Measurements from ENCODE around the gene KCNJ6.

Gene KCNJ6

GRCh38 chr21:37869661-37870060, 46.6 kb downstream of the KCNJ6 start:
- Histone ChIP-seq H3K27me3 (ENCODE audit: control insufficient read depth, insufficient read depth, low read length, poor library complexity, severe bottlenecking) (no peaks in the 10 kb centered on the region), H3K9me3 (ENCODE audit: control insufficient read depth, low read length) (no peaks in the 10 kb centered on the region), H3K27ac (ENCODE audit: insufficient read depth, low read depth, low read length, poor library complexity, severe bottlenecking) (no peak overlapping the region), H3K4me1 (ENCODE audit: control insufficient read depth, insufficient read depth, low read length) (no peaks in the 10 kb centered on the region), H3K36me3 (ENCODE audit: control insufficient read depth, insufficient read depth, low read length) (no peaks in the 10 kb centered on the region), H3K4me3 (ENCODE audit: insufficient read depth, low read depth, low read length) (no peak overlapping the region)

- 92 to 96% methylated on average over 9 to 11 of the region's 11 CpGs for WGBS, 2 experiments
Observed at GRCh38 chr21:37868446-37869295, 47.6 kb downstream of the KCNJ6 start.

GRCh38 chr21:37866027-37866426, 50.2 kb downstream of the KCNJ6 start:
- Histone ChIP-seq H3K4me1 (ENCODE audit: control insufficient read depth, insufficient read depth, low read length) (no peaks in the 10 kb centered on the region), H3K27ac (ENCODE audit: insufficient read depth, low read depth, low read length, poor library complexity, severe bottlenecking) (no peak overlapping the region), H3K9me3 (ENCODE audit: control insufficient read depth, low read length) (no peaks in the 10 kb centered on the region), H3K27me3 (ENCODE audit: control insufficient read depth, insufficient read depth, low read length, poor library complexity, severe bottlenecking) (no peaks in the 10 kb centered on the region), H3K36me3 (ENCODE audit: control insufficient read depth, insufficient read depth, low read length) (no peaks in the 10 kb centered on the region), H3K4me3 (ENCODE audit: insufficient read depth, low read depth, low read length) (no peak overlapping the region)
- 90 to 92% methylated on average over 2 of the region's 2 CpGs for WGBS, 2 experiments

More at GRCh38 chr21:37868446-37869295, 47.6 kb downstream of the KCNJ6 start:
- no peaks in the 10 kb centered on the region for H3K36me3 ChIP-seq (ENCODE audit: control insufficient read depth, insufficient read depth, low read length)
- H3K9me3 ChIP-seq (ENCODE audit: control insufficient read depth, low read length): no peaks in the 10 kb centered on the region
- no peaks in the 10 kb centered on the region for H3K27me3 ChIP-seq (ENCODE audit: control insufficient read depth, insufficient read depth, low read length, poor library complexity, severe bottlenecking)
- no peak overlapping the region for H3K27ac ChIP-seq (ENCODE audit: insufficient read depth, low read depth, low read length, poor library complexity, severe bottlenecking)
- no peak overlapping the region for H3K4me3 ChIP-seq (ENCODE audit: insufficient read depth, low read depth, low read length)
- no peaks in the 10 kb centered on the region for H3K4me1 ChIP-seq (ENCODE audit: control insufficient read depth, insufficient read depth, low read length)

GRCh38 chr21:37865156-37865555, 51.1 kb downstream of the KCNJ6 start:
- no peaks in the 10 kb centered on the region for H3K4me1 ChIP-seq (ENCODE audit: control insufficient read depth, insufficient read depth, low read length)
- H3K36me3 ChIP-seq (ENCODE audit: control insufficient read depth, insufficient read depth, low read length): no peaks in the 10 kb centered on the region
- H3K9me3 ChIP-seq (ENCODE audit: control insufficient read depth, low read length): no peaks in the 10 kb centered on the region
- H3K4me3 ChIP-seq (ENCODE audit: insufficient read depth, low read depth, low read length): no peak overlapping the region
- H3K27ac ChIP-seq (ENCODE audit: insufficient read depth, low read depth, low read length, poor library complexity, severe bottlenecking): no peak overlapping the region
- no peaks in the 10 kb centered on the region for H3K27me3 ChIP-seq (ENCODE audit: control insufficient read depth, insufficient read depth, low read length, poor library complexity, severe bottlenecking)
- WGBS, 2 experiments: 91 to 93% methylated on average over 5 of the region's 5 CpGs

GRCh38 chr21:37863842-37864241, 52.4 kb downstream of the KCNJ6 start:
- Histone ChIP-seq H3K4me1 (ENCODE audit: control insufficient read depth, insufficient read depth, low read length) (no peaks in the 10 kb centered on the region), H3K36me3 (ENCODE audit: control insufficient read depth, insufficient read depth, low read length) (no peaks in the 10 kb centered on the region), H3K27me3 (ENCODE audit: control insufficient read depth, insufficient read depth, low read length, poor library complexity, severe bottlenecking) (no peaks in the 10 kb centered on the region), H3K9me3 (ENCODE audit: control insufficient read depth, low read length) (no peaks in the 10 kb centered on the region), H3K27ac (ENCODE audit: insufficient read depth, low read depth, low read length, poor library complexity, severe bottlenecking) (no peak overlapping the region), H3K4me3 (ENCODE audit: insufficient read depth, low read depth, low read length) (no peak overlapping the region)
- WGBS, 2 experiments: 92 to 98% methylated on average over 5 of the region's 5 CpGs

- H3K27ac ChIP-seq (ENCODE audit: insufficient read depth, low read depth, low read length, poor library complexity, severe bottlenecking): no peak overlapping the region
Observed at GRCh38 chr21:37862536-37862935, 53.7 kb downstream of the KCNJ6 start.

GRCh38 chr21:37861561-37861960, 54.7 kb downstream of the KCNJ6 start:
- Histone ChIP-seq H3K27me3 (ENCODE audit: control insufficient read depth, insufficient read depth, low read length, poor library complexity, severe bottlenecking) (no peaks in the 10 kb centered on the region), H3K9me3 (ENCODE audit: control insufficient read depth, low read length) (no peaks in the 10 kb centered on the region)
- WGBS, 2 experiments: 84 to 96% methylated on average over 2 of the region's 2 CpGs

More at GRCh38 chr21:37862536-37862935, 53.7 kb downstream of the KCNJ6 start:
- no peak overlapping the region for H3K4me3 ChIP-seq (ENCODE audit: insufficient read depth, low read depth, low read length)
- no peaks in the 10 kb centered on the region for H3K9me3 ChIP-seq (ENCODE audit: control insufficient read depth, low read length)
- no peaks in the 10 kb centered on the region for H3K4me1 ChIP-seq (ENCODE audit: control insufficient read depth, insufficient read depth, low read length)
- 78 to 87% methylated on average over 2 of the region's 2 CpGs for WGBS, 2 experiments
- no peaks in the 10 kb centered on the region for H3K27me3 ChIP-seq (ENCODE audit: control insufficient read depth, insufficient read depth, low read length, poor library complexity, severe bottlenecking)
- no peaks in the 10 kb centered on the region for H3K36me3 ChIP-seq (ENCODE audit: control insufficient read depth, insufficient read depth, low read length)

GRCh38 chr21:37860416-37860815, 55.8 kb downstream of the KCNJ6 start:
- Histone ChIP-seq H3K36me3 (ENCODE audit: control insufficient read depth, insufficient read depth, low read length) (no peaks in the 10 kb centered on the region), H3K4me1 (ENCODE audit: control insufficient read depth, insufficient read depth, low read length) (peaks cover 5% of the 10 kb centered on the region), H3K27ac (ENCODE audit: insufficient read depth, low read depth, low read length, poor library complexity, severe bottlenecking) (no peak overlapping the region), H3K4me3 (ENCODE audit: insufficient read depth, low read depth, low read length) (no peak overlapping the region), H3K9me3 (ENCODE audit: control insufficient read depth, low read length) (no peaks in the 10 kb centered on the region), H3K27me3 (ENCODE audit: control insufficient read depth, insufficient read depth, low read length, poor library complexity, severe bottlenecking) (no peaks in the 10 kb centered on the region)
- WGBS, 2 experiments: 61 to 67% methylated on average over 2 of the region's 2 CpGs

More at GRCh38 chr21:37861561-37861960, 54.7 kb downstream of the KCNJ6 start:
- Histone ChIP-seq H3K27ac (ENCODE audit: insufficient read depth, low read depth, low read length, poor library complexity, severe bottlenecking) (no peak overlapping the region), H3K4me3 (ENCODE audit: insufficient read depth, low read depth, low read length) (no peak overlapping the region), H3K36me3 (ENCODE audit: control insufficient read depth, insufficient read depth, low read length) (no peaks in the 10 kb centered on the region), H3K4me1 (ENCODE audit: control insufficient read depth, insufficient read depth, low read length) (no peaks in the 10 kb centered on the region)

GRCh38 chr21:37855647-37856625, 60.3 kb downstream of the KCNJ6 start:
- H3K4me1 ChIP-seq (ENCODE audit: control insufficient read depth, insufficient read depth, low read length): peaks cover 7% of the 10 kb centered on the region
- 73 to 75% methylated on average over 8 of the region's 8 CpGs for WGBS, 2 experiments
- H3K4me3 ChIP-seq (ENCODE audit: insufficient read depth, low read depth, low read length): no peak overlapping the region
- no peaks in the 10 kb centered on the region for H3K27me3 ChIP-seq (ENCODE audit: control insufficient read depth, insufficient read depth, low read length, poor library complexity, severe bottlenecking)
- H3K36me3 ChIP-seq (ENCODE audit: control insufficient read depth, insufficient read depth, low read length): no peaks in the 10 kb centered on the region
- H3K27ac ChIP-seq (ENCODE audit: insufficient read depth, low read depth, low read length, poor library complexity, severe bottlenecking): peak overlapping the region; percentile 41
- H3K9me3 ChIP-seq (ENCODE audit: control insufficient read depth, low read length): no peaks in the 10 kb centered on the region

- Histone ChIP-seq H3K9me3 (ENCODE audit: control insufficient read depth, low read length) (no peaks in the 10 kb centered on the region), H3K27me3 (ENCODE audit: control insufficient read depth, insufficient read depth, low read length, poor library complexity, severe bottlenecking) (no peaks in the 10 kb centered on the region), H3K27ac (ENCODE audit: insufficient read depth, low read depth, low read length, poor library complexity, severe bottlenecking) (peak overlapping the region; percentile 41), H3K4me3 (ENCODE audit: insufficient read depth, low read depth, low read length) (no peak overlapping the region), H3K4me1 (ENCODE audit: control insufficient read depth, insufficient read depth, low read length) (peaks cover 7% of the 10 kb centered on the region), H3K36me3 (ENCODE audit: control insufficient read depth, insufficient read depth, low read length) (no peaks in the 10 kb centered on the region)
- 71 to 76% methylated on average over 2 of the region's 2 CpGs for WGBS, 2 experiments
Observed at GRCh38 chr21:37855271-37855646, 61.0 kb downstream of the KCNJ6 start.

All from ectodermal cell (in vitro differentiated cells).